ENCODE measurements around the gene RBM47.

Gene RBM47

GRCh38 chr4:40479378-40479777 lies 150.3 kb downstream of the RBM47 start:
- DNase-seq (ENCODE audit: low read depth) = no peak
- H3K4me3 ChIP-seq (ENCODE audit: control insufficient read depth, low read depth, low read length) = no peak overlapping the region
- TF ChIP-seq CTCF (IDR thresholded peaks at IDR 0.05; ENCODE audit: control insufficient read depth, insufficient read depth, low read depth, low read length, missing control alignments) = no peak

- no peak for TF ChIP-seq CTCF (IDR thresholded peaks at IDR 0.05; ENCODE audit: control insufficient read depth, insufficient read depth, low read depth, low read length, missing control alignments)
- no peak overlapping the region for H3K4me3 ChIP-seq (ENCODE audit: control insufficient read depth, low read depth, low read length)
- DNase-seq (ENCODE audit: low read depth) = no peak
Measured at GRCh38 chr4:40475609-40476008, 154.1 kb downstream of the RBM47 start.

GRCh38 chr4:40473578-40474388 lies 155.9 kb downstream of the RBM47 start:
- DNase-seq (ENCODE audit: low read depth) = no peak
- TF ChIP-seq CTCF (IDR thresholded peaks at IDR 0.05; ENCODE audit: control insufficient read depth, insufficient read depth, low read depth, low read length, missing control alignments) = no peak
- no peak overlapping the region for H3K4me3 ChIP-seq (ENCODE audit: control insufficient read depth, low read depth, low read length)

GRCh38 chr4:40471923-40472322 lies 157.7 kb downstream of the RBM47 start:
- H3K4me3 ChIP-seq (ENCODE audit: control insufficient read depth, low read depth, low read length) = no peak overlapping the region
- no peak for DNase-seq (ENCODE audit: low read depth)
- TF ChIP-seq CTCF (IDR thresholded peaks at IDR 0.05; ENCODE audit: control insufficient read depth, insufficient read depth, low read depth, low read length, missing control alignments) = no peak

- H3K4me3 ChIP-seq (ENCODE audit: control insufficient read depth, low read depth, low read length) = no peak overlapping the region
- no peak for TF ChIP-seq CTCF (IDR thresholded peaks at IDR 0.05; ENCODE audit: control insufficient read depth, insufficient read depth, low read depth, low read length, missing control alignments)
- no peak for DNase-seq (ENCODE audit: low read depth)
Measured at GRCh38 chr4:40466789-40467188, 162.9 kb downstream of the RBM47 start.

- TF ChIP-seq CTCF (IDR thresholded peaks at IDR 0.05; ENCODE audit: control insufficient read depth, insufficient read depth, low read depth, low read length, missing control alignments) = no peak
- no peak overlapping the region for H3K4me3 ChIP-seq (ENCODE audit: control insufficient read depth, low read depth, low read length)
- no peak for DNase-seq (ENCODE audit: low read depth)
Measured at GRCh38 chr4:40462326-40462725, 167.3 kb downstream of the RBM47 start.
